SK-N-SH (cell line): ENCODE measurements around the gene PBX3. TPM values are rescaled to one million over a fixed set of nuclear protein-coding genes. Genes with fewer than 3 reads are reported as not detected.
A peak's percentile ranks its signal among the peaks of the same experiment; 100 is the strongest.

Source experiments
- CTCF ChIA-PET: fragments of 300-600, 350-600 bp; formaldehyde crosslinking; extraction: SDS; loops from one replicate; lab custom pipeline; 2021; lab: Yijun Ruan, JAX
- POLR2A ChIA-PET: fragments of 350-600 bp; sonication (Branson Sonifier 250); formaldehyde crosslinking; extraction: SDS; loops from one replicate; lab custom pipeline; 2020; ENCODE audit warnings: antibody characterized with exemption, inconsistent platforms; lab: Yijun Ruan, JAX
- DNase-seq: peaks from one replicate; pipeline ENCODE4 v3.0.0; 2012
- H2AFZ ChIP-seq: fragments of 200-600 bp; sonication (generic); 2 replicates; pipeline ENCODE4 v1.8.1; 2016; ENCODE audit warnings: antibody characterized with exemption, mild to moderate bottlenecking, low read depth
- H3F3A ChIP-seq: fragments of 200-600 bp; sonication (generic); replicated peaks from 2 replicates; pipeline ENCODE3; 2016; ENCODE audit warnings: antibody characterized with exemption, mild to moderate bottlenecking; ENCODE audit not compliant: insufficient read depth
- H3K27ac ChIP-seq, 2 experiments: fragments of 200-500 bp in 1 of 2; fragments of 200-600 bp in 1 of 2; sonication (Bioruptor generic) in 1 of 2; sonication (generic), shearing (Covaris generic) in 1 of 2; 2 replicates each; pipeline versions ENCODE4 v1.5.1 to v1.6.1; 2014 to 2016; ENCODE audit warnings: low read depth in 2 of 2, inconsistent platforms in 1 of 2, low read length in 1 of 2, mild to moderate bottlenecking in 1 of 2, mixed read lengths in 1 of 2
- H3K27me3 ChIP-seq: fragments of 200-600 bp; sonication (generic), shearing (Covaris generic); 2 replicates; pipeline ENCODE4 v1.6.1; 2016; ENCODE audit warnings: mixed run types; ENCODE audit not compliant: insufficient read depth
- H3K36me3 ChIP-seq, 2 experiments: fragments of 200-500 bp in 1 of 2; fragments of 200-600 bp in 1 of 2; sonication (Bioruptor generic) in 1 of 2; sonication (generic) in 1 of 2; replicated peaks in 1 of 2; 2 replicates each; pipeline versions ENCODE3 to v1.5.1; 2014 to 2016; ENCODE audit warnings: low read length in 1 of 2, mild to moderate bottlenecking in 1 of 2; ENCODE audit not compliant: insufficient read depth in 2 of 2, control insufficient read depth in 1 of 2
- H3K4me1 ChIP-seq, 2 experiments: fragments of 200-500 bp in 1 of 2; fragments of 200-600 bp in 1 of 2; sonication (Bioruptor generic) in 1 of 2; sonication (generic), shearing (Covaris generic) in 1 of 2; 2 replicates each; pipeline versions ENCODE4 v1.5.1 to v1.6.1; 2014 to 2016; ENCODE audit warnings: low read depth in 1 of 2, low read length in 1 of 2, mixed run types in 1 of 2; ENCODE audit not compliant: insufficient read depth in 2 of 2, control insufficient read depth in 1 of 2
- H3K4me2 ChIP-seq: fragments of 200-600 bp; sonication (generic), shearing (Covaris generic); 2 replicates; pipeline ENCODE4 v1.6.1; 2017; ENCODE audit warnings: mixed run types
- H3K4me3 ChIP-seq, 2 experiments: fragments of 200-500 bp in 1 of 2; fragments of 200-600 bp in 1 of 2; sonication (Bioruptor generic) in 1 of 2; sonication (generic), shearing (Covaris generic) in 1 of 2; 2 replicates each; pipeline versions ENCODE4 v1.5.1 to v1.8.1; 2014 to 2016; ENCODE audit warnings: low read depth in 2 of 2, inconsistent platforms in 1 of 2, low read length in 1 of 2, mild to moderate bottlenecking in 1 of 2, mixed read lengths in 1 of 2, moderate library complexity in 1 of 2
- H3K79me2 ChIP-seq: fragments of 200-600 bp; sonication (generic); 2 replicates; pipeline ENCODE4 v1.8.1; 2017; ENCODE audit warnings: mild to moderate bottlenecking; ENCODE audit not compliant: insufficient read depth
- H3K9ac ChIP-seq: fragments of 200-600 bp; sonication (generic); 2 replicates; pipeline ENCODE4 v1.6.1; 2017; ENCODE audit warnings: mixed run types
- H3K9me2 ChIP-seq: fragments of 200-600 bp; sonication (generic); 2 replicates; pipeline ENCODE4 v1.6.1; 2017; ENCODE audit warnings: mixed run types
- H3K9me3 ChIP-seq: fragments of 200-600 bp; sonication (generic); 2 replicates; pipeline ENCODE4 v1.6.1; 2017; ENCODE audit warnings: mixed run types, mild to moderate bottlenecking, moderate library complexity
- H4K20me1 ChIP-seq: fragments of 200-600 bp; sonication (generic); 2 replicates; pipeline ENCODE4 v1.6.1; 2017; ENCODE audit warnings: mild to moderate bottlenecking, mixed run types; ENCODE audit not compliant: insufficient read depth
- CTCF ChIP-seq: fragments of 200-600 bp; sonication (generic); IDR thresholded peaks from 2 replicates; pipeline ENCODE4 v1.6.1; 2017; ENCODE audit warnings: antibody characterized with exemption, mild to moderate bottlenecking, moderate library complexity
- EP300 ChIP-seq, 2 experiments: IDR thresholded peaks; 2 replicates each; pipeline versions ENCODE4 v1.4.0 to v1.6.1; 2012; ENCODE audit warnings: borderline replicate concordance in 1 of 2, low read depth in 1 of 2, low read length in 1 of 2
- EZH2phosphoT487 ChIP-seq: fragments of 200-600 bp; sonication (generic); IDR thresholded peaks from 2 replicates; pipeline ENCODE4 v1.6.1; 2017; ENCODE audit warnings: low read depth, mixed run types, mild to moderate bottlenecking, antibody characterized with exemption, moderate library complexity, borderline replicate concordance
- FOSL2 ChIP-seq: IDR thresholded peaks from 2 replicates; pipeline ENCODE4 v1.4.0; 2012; ENCODE audit warnings: low read depth, mild to moderate bottlenecking, moderate library complexity, borderline replicate concordance
- GABPA ChIP-seq: IDR thresholded peaks from 2 replicates; pipeline ENCODE4 v1.4.0; 2012; ENCODE audit warnings: low read depth, mild to moderate bottlenecking
- GATA2 ChIP-seq: sonication (generic); formaldehyde crosslinking; IDR thresholded peaks from 2 replicates; pipeline ENCODE4 v1.5.0; 2020; ENCODE audit warnings: mild to moderate bottlenecking, missing genetic modification reagents
- MAX ChIP-seq: IDR thresholded peaks from 2 replicates; pipeline ENCODE4 v1.4.0; 2012; ENCODE audit warnings: low read depth
- MEF2A ChIP-seq: IDR thresholded peaks from 2 replicates; pipeline ENCODE4 v1.4.0; 2012; ENCODE audit warnings: low read depth, borderline replicate concordance
- NFIC ChIP-seq: IDR thresholded peaks from 2 replicates; pipeline ENCODE4 v1.4.0; 2012; ENCODE audit warnings: borderline replicate concordance
- NRF1 ChIP-seq: IDR thresholded peaks from 2 replicates; pipeline ENCODE4 v1.6.1; 2012; ENCODE audit warnings: low read depth, mild to moderate bottlenecking, low read length
- PBX3 ChIP-seq: IDR thresholded peaks from 2 replicates; pipeline ENCODE4; 2012
- POLR2AphosphoS5 ChIP-seq: IDR thresholded peaks from 2 replicates; pipeline ENCODE4 v1.6.1; 2012; ENCODE audit warnings: low read depth, low read length
- RAD21 ChIP-seq: IDR thresholded peaks from 2 replicates; pipeline ENCODE4 v1.6.1; 2012; ENCODE audit warnings: mild to moderate bottlenecking, low read length
- RCOR1 ChIP-seq: fragments of 150-350 bp; IDR thresholded peaks from 2 replicates; pipeline ENCODE4 v1.6.1; 2017; ENCODE audit warnings: antibody characterized with exemption, low read length
- RXRA ChIP-seq: IDR thresholded peaks from 2 replicates; pipeline ENCODE4 v1.4.0; 2012; ENCODE audit warnings: low read depth, mild to moderate bottlenecking, borderline replicate concordance
- TAF1 ChIP-seq: IDR thresholded peaks from 2 replicates; pipeline ENCODE4 v1.6.1; 2012; ENCODE audit warnings: low read depth, mild to moderate bottlenecking, low read length, moderate library complexity, borderline replicate concordance
- TCF12 ChIP-seq: IDR thresholded peaks from 2 replicates; pipeline ENCODE4 v1.4.0; 2012
- TEAD4 ChIP-seq: IDR thresholded peaks from 2 replicates; pipeline ENCODE4 v1.4.0; 2012; ENCODE audit warnings: mild to moderate bottlenecking, borderline replicate concordance; ENCODE audit not compliant: insufficient read depth
- USF1 ChIP-seq: IDR thresholded peaks from 2 replicates; pipeline ENCODE4 v1.4.0; 2012; ENCODE audit warnings: low read depth, borderline replicate concordance
- WGBS: methylation state at CpG from one replicate; pipeline ENCODE4 v1.1.6; 2017; ENCODE audit warnings: low lambda C conversion rate; 5-methylcytosine and 5-hydroxymethylcytosine counted together
- polyA plus RNA-seq, 3 experiments: library from polyadenylated mRNA; depleted of rRNA; stranded (reverse); fragments of >200 nt; gene quantifications; 2 replicates each; pipeline ENCODE4 v1.2.3, GENCODE V29; 2012

PBX3 gene
- polyA plus RNA-seq, 1 of the 3 experiments (the other 2 are of a cell fraction) = 73.0 TPM

GRCh38 chr9:125831054-125831453 is 83.9 kb downstream of the PBX3 start:
- no peaks in the 10 kb centered on the region for H3K9me2 ChIP-seq
- H3K4me2 ChIP-seq = no peak overlapping the region
- no peaks in the 10 kb centered on the region for H3K9me3 ChIP-seq
- TF ChIP-seq NFIC (no peak), RAD21 (no peak), RCOR1 (no peak), MEF2A (no peak), NRF1 (no peak), USF1 (no peak), RXRA (no peak), FOSL2 (no peak), CTCF (no peak), GATA2 (CRISPR knock-in tag) (no peak), TCF12 (no peak), EZH2phosphoT487 (no peak), EP300 (IDR thresholded peaks at IDR 0.05; ENCODE audit: borderline replicate concordance in 1 of 2, low read depth in 1 of 2, low read length in 1 of 2) (no peak), TEAD4 (no peak), TAF1 (no peak), POLR2AphosphoS5 (no peak), MAX (no peak), PBX3 (no peak), GABPA (no peak)
- H2AFZ ChIP-seq = no peak overlapping the region
- no peak overlapping the region for H3K9ac ChIP-seq
- DNase-seq = no peak
- peaks cover 6 to 34% of the 10 kb centered on the region in 2 experiments for H3K36me3 ChIP-seq
- WGBS = 69% methylated on average over 2 of the region's 2 CpGs
- H4K20me1 ChIP-seq = peaks cover 70% of the 10 kb centered on the region
- CTCF ChIA-PET = interaction anchor here (0.6 to 0.7 kb wide), 2 partner anchors 11 to 87 kb away, joined by 3 read pairs; no protein-coding TSS in a partner anchor
- peaks cover 13% of the 10 kb centered on the region for H3F3A ChIP-seq
- POLR2A ChIA-PET = interaction anchor here (0.6 kb wide), 1 partner anchor 26 kb away, joined by 4 read pairs; no protein-coding TSS in a partner anchor
- peaks cover 4 to 6% of the 10 kb centered on the region in 2 experiments; a peak in 3 of 4 replicates for H3K4me1 ChIP-seq
- H3K4me3 ChIP-seq = no peak overlapping the region
- H3K79me2 ChIP-seq = peaks cover 99% of the 10 kb centered on the region
- peak overlapping the region in 1 of 2 experiments; percentile 22; a peak in 2 of 4 replicates for H3K27ac ChIP-seq
- H3K27me3 ChIP-seq = no peaks in the 10 kb centered on the region
